Hematopoietic multipotent progenitor cell treated with erythropoietin and hydrocortisone succinate and interleukin-3 and kit ligand, for 8 days (in vitro differentiated cells): Measurements from ENCODE around the gene CEP83.
A peak's percentile ranks its signal among the peaks of the same experiment; 100 is the strongest.
"Not testable (repeated sequence)": the region's sequence is repeated elsewhere in the genome, so short reads cannot be mapped to it uniquely, and the experiment has no call there.

Experiments
- DNase-seq: peaks from one replicate; pipeline ENCODE4 v3.0.0-alpha.2; 2015

CEP83 gene

GRCh38 chr12:94433744-94434143 lies 25.9 kb downstream of the CEP83 start:
- DNase-seq: no peak

- DNase-seq: no peak
Observed at GRCh38 chr12:94430304-94430703, 29.4 kb downstream of the CEP83 start.

GRCh38 chr12:94429633-94430032 lies 30.0 kb downstream of the CEP83 start:
- peak; percentile 19 for DNase-seq

GRCh38 chr12:94429191-94429590 lies 30.5 kb downstream of the CEP83 start:
- DNase-seq: no peak

- DNase-seq: no peak
Observed at GRCh38 chr12:94427501-94428381, 31.9 kb downstream of the CEP83 start.

GRCh38 chr12:94426049-94426448 lies 33.6 kb downstream of the CEP83 start:
- no peak for DNase-seq

GRCh38 chr12:94424830-94425229 lies 34.8 kb downstream of the CEP83 start:
- DNase-seq: not testable (repeated sequence)

DNA sequence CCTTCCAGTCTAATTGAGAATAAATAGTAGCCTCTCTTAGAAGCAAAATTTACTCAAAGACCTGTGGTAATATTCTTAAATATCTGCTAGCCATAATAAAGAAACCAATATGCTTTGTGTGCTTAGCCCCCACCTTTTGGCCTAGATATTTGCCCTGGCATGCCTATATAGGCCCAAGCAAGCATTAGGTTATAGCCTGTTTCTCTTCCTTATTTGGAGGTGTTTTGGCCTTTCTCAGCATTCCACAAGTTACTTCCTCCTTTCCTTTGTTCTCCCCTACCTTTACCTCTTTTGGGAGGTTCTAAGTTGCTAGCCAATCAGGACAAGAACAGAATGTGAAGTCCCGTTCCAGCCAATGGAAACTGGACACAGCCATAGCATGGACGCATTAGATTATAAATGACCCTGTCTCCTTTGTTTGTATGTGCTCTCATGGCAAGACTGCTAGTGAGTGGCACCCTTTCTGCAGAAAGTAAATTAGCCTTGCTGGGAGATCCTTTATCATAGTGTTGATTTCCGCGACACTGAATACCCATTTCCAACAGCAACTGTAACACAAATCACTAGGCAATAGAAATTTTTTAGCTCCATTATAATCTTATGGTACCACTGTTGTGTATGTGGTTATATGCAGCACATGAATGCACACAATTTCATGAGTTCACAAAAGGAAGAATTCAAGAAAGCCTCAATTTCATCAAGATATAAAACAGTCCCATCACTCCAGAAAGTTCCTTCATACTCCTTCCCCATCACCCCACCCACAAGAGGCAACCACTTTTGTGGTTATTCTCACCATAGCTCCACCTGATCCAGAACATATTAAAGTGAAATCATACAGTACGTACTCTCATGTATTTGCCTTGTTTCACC lies 37.6 kb downstream of the CEP83 start:
- no peak for DNase-seq

DNA sequence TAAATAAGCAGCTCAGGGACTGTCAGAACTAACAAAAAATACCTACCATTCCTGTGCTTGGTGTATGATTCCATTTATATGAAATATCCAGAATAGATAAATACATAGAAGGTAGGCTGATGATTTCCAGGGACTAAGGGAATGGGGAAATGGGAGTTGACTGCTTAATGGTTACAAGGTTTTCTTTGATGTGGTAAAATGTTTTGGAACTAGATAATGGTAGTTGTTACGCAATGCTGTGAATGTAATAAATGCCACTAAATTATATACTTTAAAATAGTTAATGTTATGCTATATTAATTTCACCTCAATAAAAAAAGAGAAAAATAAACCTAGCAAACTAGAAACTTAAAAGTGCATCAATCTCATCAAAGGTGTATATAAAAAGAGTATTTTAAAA lies 41.1 kb downstream of the CEP83 start:
- peak; percentile 27 for DNase-seq

DNA sequence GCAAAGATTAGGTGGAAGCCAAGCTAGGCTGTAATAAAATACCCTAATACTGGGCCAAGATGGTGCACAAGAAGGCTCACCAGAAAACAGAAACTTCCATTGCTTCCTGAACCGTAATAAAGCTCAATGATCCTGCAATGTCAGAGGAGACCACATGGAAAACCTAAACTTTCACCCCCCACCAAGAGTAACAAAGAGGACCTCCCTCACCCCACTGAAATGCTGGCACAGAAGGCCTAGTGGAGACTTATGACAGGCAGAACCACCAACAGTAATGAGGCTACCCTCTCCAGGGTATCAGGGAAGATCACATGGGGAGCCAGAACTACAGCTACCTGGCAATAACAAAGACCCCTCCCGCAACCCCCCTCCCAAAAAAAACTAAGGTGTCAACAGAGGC lies 43.1 kb downstream of the CEP83 start:
- DNase-seq: no peak

DNA sequence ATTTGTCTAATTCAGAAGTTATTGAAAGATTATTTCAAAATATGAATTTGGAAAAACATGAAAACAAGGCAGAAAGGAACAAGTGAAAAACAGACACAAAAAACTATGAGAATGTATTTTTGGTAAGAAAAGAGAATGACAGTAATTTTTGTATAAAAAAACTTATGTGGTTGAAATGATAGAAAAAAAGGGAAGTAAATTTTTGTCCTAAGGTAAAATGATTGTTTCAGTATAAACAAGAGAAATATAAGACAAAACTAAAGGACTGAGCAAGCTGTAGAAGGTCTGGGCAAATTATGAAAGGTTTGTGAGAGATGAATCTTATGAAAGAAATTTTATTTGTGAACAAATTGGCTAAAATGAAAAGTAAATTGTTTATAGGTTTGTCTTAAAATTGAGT lies 44.6 kb downstream of the CEP83 start:
- DNase-seq: no peak

GRCh38 chr12:94405413-94406116 lies 54.1 kb downstream of the CEP83 start:
- DNase-seq: no peak

GRCh38 chr12:94404854-94405253 lies 54.8 kb downstream of the CEP83 start:
- no peak for DNase-seq

- no peak for DNase-seq
Observed at GRCh38 chr12:94401326-94401725, 58.3 kb downstream of the CEP83 start.

GRCh38 chr12:94398685-94399084 lies 61.0 kb downstream of the CEP83 start:
- DNase-seq: peak; percentile 42

DNA sequence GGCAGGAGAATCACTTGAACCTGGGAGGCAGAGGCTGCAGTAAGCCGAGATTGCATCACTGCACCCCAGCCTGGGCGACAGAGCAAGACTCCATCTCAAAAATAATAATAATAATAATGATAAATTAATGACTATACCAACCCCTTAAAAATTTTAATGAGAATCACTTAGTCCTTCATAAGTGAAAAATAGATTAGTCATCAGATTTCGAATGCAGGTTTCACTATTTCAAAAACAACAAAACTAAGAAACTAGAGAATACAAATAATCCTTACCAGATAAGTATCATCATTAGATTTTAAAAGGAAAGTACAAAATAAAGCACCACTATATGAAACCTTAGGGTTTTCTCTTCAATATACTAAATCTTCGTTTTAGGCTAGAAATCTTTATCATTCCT lies 62.3 kb downstream of the CEP83 start:
- DNase-seq: no peak

GRCh38 chr12:94396014-94396413 lies 63.7 kb downstream of the CEP83 start:
- not testable (repeated sequence) for DNase-seq

DNA sequence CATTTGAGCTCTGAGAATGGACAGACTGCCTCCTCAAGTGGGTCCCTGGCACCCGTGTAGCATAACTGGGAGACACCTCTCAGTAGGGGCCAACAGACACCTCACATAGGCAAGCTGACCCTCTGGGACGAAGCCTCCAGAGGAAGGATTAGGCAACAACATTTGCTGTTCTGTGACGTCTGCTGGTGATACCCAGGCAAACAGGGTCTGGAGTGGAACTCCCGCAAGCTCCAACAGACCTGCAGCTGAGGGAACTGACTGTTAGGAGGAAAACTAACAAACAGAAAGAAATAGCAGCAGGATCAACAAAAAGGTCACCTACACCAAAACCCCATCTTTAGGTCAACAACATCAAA lies 69.6 kb downstream of the CEP83 start:
- no peak for DNase-seq

GRCh38 chr12:94389482-94390129 lies 70.1 kb downstream of the CEP83 start:
- not testable (repeated sequence) for DNase-seq

DNA sequence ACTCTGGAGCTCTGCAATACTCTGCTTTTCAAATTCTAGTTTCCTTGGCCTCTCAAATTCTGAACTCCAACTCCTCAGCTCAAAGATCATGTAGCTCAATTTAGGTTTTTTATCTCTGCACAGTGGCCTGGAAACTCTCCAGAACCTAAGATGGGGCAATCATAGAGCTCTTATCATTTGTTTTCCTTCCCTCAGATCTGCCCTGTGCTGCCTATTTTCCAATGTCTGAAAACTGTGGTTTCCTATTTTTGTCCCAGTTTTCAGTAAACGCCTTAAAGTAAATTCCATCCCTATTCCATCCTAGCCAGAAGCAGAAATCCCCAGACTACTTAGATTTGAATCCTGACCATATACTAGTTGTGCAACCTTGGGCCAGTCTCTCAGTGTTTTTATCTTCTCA lies 73.2 kb downstream of the CEP83 start:
- DNase-seq: peak; percentile 54

GRCh38 chr12:94384030-94384429 lies 75.6 kb downstream of the CEP83 start:
- DNase-seq: no peak

DNA sequence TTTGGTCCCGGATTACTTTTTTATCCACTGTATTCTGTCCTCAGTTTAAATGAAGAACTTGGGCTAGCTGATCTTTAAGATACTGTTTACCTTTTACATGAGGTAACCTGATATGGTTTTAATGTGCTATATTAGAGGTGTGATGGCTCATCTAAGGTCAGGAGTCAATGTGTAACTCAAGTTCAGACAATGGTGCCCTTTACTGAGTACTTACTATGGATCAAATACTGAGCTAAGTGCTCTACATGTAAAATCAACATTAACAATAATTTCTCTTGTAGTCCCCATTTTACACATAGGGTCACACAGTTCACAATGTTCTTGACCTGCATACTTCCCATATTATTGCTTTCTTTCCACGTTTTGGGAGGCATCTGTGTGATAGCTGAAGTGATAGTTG lies 79.2 kb downstream of the CEP83 start:
- no peak for DNase-seq
